ENCODE data around the gene SEMA4D.
A peak's percentile ranks its signal among the peaks of the same experiment; 100 is the strongest.

Gene SEMA4D

DNA sequence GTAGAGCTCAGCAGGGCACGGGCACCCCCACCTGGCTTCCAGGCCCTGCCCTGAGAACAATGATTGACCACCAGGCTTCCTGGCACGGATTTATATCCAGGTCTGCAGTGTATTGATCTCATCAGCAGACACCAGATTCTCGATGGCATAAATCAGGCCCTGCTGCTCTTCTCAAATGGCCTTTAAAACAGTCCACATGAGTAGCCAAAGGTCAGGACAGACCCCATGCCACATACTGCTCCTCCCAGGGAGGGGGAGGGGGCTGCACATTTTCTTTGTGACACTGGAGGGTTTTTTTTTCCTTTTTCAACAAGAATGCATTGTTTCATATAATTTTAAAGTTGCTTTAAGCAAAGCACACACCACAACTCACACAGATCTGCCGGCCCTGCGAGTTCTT is 85.4 kb downstream of the SEMA4D start:
- DNase-seq (ENCODE audit: low read depth) = no peak
- no peak overlapping the region for H3K4me3 ChIP-seq (ENCODE audit: control insufficient read depth, low read depth, low read length)
- TF ChIP-seq, protein P1, sequence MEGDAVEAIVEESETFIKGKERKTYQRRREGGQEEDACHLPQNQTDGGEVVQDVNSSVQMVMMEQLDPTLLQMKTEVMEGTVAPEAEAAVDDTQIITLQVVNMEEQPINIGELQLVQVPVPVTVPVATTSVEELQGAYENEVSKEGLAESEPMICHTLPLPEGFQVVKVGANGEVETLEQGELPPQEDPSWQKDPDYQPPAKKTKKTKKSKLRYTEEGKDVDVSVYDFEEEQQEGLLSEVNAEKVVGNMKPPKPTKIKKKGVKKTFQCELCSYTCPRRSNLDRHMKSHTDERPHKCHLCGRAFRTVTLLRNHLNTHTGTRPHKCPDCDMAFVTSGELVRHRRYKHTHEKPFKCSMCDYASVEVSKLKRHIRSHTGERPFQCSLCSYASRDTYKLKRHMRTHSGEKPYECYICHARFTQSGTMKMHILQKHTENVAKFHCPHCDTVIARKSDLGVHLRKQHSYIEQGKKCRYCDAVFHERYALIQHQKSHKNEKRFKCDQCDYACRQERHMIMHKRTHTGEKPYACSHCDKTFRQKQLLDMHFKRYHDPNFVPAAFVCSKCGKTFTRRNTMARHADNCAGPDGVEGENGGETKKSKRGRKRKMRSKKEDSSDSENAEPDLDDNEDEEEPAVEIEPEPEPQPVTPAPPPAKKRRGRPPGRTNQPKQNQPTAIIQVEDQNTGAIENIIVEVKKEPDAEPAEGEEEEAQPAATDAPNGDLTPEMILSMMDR (IDR thresholded peaks at IDR 0.05; ENCODE audit: control insufficient read depth, insufficient read depth, low read depth, low read length, missing control alignments) = no peak

GRCh38 chr9:89411759-89412158 is 86.2 kb downstream of the SEMA4D start:
- DNase-seq (ENCODE audit: low read depth) = no peak
- no peak overlapping the region for H3K4me3 ChIP-seq (ENCODE audit: control insufficient read depth, low read depth, low read length)
- TF ChIP-seq, protein P1 (IDR thresholded peaks at IDR 0.05; ENCODE audit: control insufficient read depth, insufficient read depth, low read depth, low read length, missing control alignments) = no peak

GRCh38 chr9:89410641-89411350 is 87.1 kb downstream of the SEMA4D start:
- DNase-seq (ENCODE audit: low read depth) = no peak
- TF ChIP-seq, protein P1 (IDR thresholded peaks at IDR 0.05; ENCODE audit: control insufficient read depth, insufficient read depth, low read depth, low read length, missing control alignments) = peak; percentile 14
- H3K4me3 ChIP-seq (ENCODE audit: control insufficient read depth, low read depth, low read length) = no peak overlapping the region

DNA sequence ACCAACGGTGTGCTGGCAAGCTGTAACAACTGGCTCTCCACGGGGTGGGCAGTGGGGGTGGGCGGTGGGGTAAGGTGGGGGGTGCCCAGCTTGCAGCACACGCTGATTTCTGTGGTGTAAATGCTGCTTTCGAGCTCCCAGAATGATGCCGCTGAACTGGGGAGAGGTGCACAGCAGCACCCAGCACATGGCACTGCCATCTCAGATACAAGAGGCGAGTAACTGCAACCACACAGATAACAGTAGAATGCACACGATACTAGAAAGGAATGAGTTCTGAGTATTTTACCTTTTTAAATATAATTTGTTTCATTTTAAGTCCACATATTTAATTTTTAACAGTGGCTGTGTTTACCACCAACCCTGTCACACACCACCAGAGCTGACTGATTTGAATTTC is 87.9 kb downstream of the SEMA4D start:
- TF ChIP-seq, protein P1 (IDR thresholded peaks at IDR 0.05; ENCODE audit: control insufficient read depth, insufficient read depth, low read depth, low read length, missing control alignments) = no peak
- no peak for DNase-seq (ENCODE audit: low read depth)
- no peak overlapping the region for H3K4me3 ChIP-seq (ENCODE audit: control insufficient read depth, low read depth, low read length)

- no peak overlapping the region for H3K4me3 ChIP-seq (ENCODE audit: control insufficient read depth, low read depth, low read length)
- TF ChIP-seq, protein P1 (IDR thresholded peaks at IDR 0.05; ENCODE audit: control insufficient read depth, insufficient read depth, low read depth, low read length, missing control alignments) = no peak
- DNase-seq (ENCODE audit: low read depth) = no peak
These were observed 88.4 kb downstream of the SEMA4D start for GRCh38 chr9:89409466-89409865.

DNA sequence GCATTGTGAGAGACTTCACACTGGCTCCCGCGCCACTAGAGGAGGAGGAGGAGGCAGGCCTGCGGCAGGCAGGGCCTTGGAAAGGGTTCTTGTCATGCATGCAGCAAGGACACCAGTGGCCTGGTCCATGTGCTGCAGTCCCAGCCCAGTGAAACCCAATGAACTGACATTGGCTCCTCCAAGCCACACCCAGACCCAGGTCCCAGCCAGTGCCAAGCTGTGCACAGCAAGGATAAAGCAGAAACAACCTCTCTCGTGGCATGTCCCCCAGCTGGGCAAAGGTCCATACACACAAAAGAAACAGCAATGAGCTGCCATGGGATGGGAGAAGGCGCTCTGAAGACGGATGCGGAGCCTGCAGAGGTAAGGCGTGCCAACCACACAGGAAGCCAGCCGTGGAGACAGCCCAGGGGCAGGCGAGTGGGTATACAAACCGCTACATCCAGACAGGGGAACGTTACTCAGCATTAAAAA is 89.2 kb downstream of the SEMA4D start:
- no peak for DNase-seq (ENCODE audit: low read depth)
- no peak overlapping the region for H3K4me3 ChIP-seq (ENCODE audit: control insufficient read depth, low read depth, low read length)
- TF ChIP-seq, protein P1 (IDR thresholded peaks at IDR 0.05; ENCODE audit: control insufficient read depth, insufficient read depth, low read depth, low read length, missing control alignments) = no peak

Data from AG09309 (cell line).